Measurements from ENCODE around the gene ETS1.

The ETS1 gene

DNA sequence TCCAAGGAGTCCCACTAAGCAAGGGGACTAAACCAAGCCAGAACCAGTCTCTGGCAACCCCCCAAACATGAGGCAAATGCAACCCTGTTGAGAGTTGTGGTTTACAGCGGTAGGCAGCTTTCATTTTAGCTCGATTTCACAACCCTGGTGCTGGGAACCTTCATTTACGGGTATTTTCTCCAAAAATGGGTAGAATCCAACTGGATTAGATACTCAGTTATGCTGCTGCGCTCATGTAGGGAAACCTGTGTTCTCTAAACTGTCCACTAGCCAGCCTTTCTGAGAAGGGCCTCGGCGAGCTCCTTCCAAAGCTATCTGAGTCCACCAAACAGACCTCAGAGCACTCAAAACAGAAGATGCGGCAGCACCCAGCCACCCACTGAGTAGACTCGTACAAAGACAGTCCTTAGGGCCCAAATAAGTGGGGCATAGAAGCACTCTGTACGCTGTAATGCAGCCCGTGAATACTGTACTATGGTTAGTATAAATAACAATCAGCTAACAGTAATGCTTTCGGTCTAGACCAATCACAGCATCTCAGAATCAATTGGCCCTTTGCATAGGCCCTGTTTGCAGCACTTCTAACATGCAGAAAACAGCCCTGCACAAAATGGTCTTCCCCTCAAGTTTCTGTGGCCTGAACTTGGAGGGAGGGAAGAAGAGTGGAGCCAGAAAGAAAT lies 104.7 kb downstream of the ETS1 start:
- DNase-seq (ENCODE audit: low read depth in 2 of 2), result no peak

DNA sequence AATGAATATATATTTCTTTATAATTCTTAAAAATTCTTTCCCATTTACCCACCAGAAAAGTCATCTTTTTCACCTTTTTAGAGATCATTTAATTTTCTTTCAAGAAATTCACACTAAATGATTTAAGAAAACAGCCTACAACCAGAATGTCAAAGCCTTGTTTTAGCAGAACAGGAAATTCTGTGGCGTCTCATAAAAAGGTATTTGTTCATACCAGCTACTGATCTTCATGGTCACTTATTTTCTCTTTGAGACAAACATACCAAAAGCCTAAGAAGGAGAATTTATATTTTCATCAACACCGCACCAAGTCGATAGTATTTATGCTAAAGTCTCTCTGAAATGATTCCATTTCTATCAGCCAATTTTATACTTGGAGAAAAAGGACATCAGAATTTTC lies 105.3 kb downstream of the ETS1 start:
- no peak for DNase-seq (ENCODE audit: low read depth in 2 of 2)

- DNase-seq (ENCODE audit: low read depth in 2 of 2), result no peak
Observed at GRCh38 chr11:128481135-128481534, 106.2 kb downstream of the ETS1 start.

GRCh38 chr11:128480665-128481064 lies 106.7 kb downstream of the ETS1 start:
- no peak for DNase-seq (ENCODE audit: low read depth in 2 of 2)

DNA sequence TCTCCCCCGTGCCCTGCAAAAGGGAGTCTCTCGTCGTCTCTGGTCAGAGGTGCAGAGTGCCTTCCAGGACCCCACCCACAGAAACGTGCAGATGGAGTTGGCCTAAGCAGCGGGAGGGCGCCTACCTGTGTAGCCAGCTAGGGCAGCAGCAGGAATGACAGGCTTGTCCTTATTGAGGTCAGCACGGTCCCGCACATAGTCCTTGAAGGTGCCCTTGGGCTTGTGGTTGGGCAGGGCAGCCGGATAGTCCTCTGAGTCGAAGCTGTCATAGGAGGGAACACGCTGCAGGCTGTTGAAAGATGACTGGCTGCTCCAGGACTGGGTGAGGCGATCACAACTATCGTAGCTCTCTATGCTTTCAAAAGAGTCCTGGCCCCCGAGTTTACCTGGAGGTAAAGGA lies 107.3 kb downstream of the ETS1 start:
- no peak for DNase-seq (ENCODE audit: low read depth in 2 of 2)

DNA sequence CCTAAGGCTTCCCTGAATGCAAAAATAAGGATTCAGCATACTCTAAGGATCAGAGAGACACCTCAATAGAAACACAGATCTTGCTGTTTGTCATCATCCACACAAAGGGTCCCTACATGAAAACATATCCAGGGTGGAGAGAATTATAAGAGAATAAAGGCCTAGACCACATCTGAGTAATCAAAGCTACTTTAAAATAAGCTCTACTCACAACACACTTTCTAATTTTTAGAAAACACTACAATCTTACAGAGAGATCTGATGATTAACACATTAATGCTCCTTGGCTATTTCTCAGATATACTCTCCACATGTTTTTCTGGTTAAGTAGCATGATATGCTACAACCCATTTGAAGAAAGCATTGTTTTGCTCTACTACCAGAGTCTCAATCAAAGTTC lies 108.2 kb downstream of the ETS1 start:
- DNase-seq (ENCODE audit: low read depth in 2 of 2), result no peak

- no peak for DNase-seq (ENCODE audit: low read depth in 2 of 2)
Observed at GRCh38 chr11:128478305-128478704, 109.1 kb downstream of the ETS1 start.

GRCh38 chr11:128477811-128478210 lies 109.5 kb downstream of the ETS1 start:
- DNase-seq (ENCODE audit: low read depth in 2 of 2), result no peak

DNA sequence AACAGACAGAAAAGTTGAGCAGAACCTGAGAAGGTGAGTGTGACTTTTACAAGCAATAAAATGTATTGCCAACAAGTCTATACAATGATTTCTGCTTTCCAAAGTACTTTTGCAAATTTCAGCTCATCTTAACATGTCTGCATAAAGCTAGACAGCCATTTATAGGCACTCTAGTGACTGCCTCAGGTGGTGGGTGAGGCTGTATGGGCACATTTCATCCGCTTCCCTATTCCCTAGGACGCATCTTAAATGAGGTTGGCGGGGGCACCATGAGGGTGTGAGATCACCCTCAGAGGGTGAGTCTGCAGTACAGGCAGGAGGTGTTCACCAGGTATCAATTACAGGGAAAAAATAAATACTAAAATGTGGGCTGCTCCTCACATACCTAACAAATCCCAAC lies 110.1 kb downstream of the ETS1 start:
- no peak for DNase-seq (ENCODE audit: low read depth in 2 of 2)

GRCh38 chr11:128476729-128477128 lies 110.6 kb downstream of the ETS1 start:
- DNase-seq (ENCODE audit: low read depth in 2 of 2), result no peak

DNA sequence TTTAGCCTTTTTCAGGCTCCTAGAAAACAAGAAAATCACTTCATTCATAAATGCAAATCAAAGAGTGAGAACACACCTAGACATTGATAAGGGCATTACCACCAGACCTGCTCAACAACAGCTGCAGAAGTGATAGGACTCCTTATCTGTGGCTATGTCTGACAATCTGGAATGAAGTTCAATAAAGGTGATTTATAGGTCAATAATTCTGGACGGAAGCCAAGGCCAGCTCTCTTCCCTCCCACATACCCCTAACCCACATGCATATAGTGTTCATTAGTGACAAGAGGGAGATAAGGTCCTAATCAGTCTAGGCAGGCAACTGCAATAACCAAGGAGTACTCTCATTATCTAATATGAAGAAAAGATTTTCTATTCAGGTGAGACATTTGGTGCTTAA lies 111.3 kb downstream of the ETS1 start:
- no peak for DNase-seq (ENCODE audit: low read depth in 2 of 2)

GRCh38 chr11:128474036-128474874 lies 113.1 kb downstream of the ETS1 start:
- DNase-seq (ENCODE audit: low read depth in 2 of 2), result no peak

GRCh38 chr11:128473636-128474035 lies 113.7 kb downstream of the ETS1 start:
- no peak for DNase-seq (ENCODE audit: low read depth in 2 of 2)

- DNase-seq (ENCODE audit: low read depth in 2 of 2), result no peak
Observed at GRCh38 chr11:128472128-128473089, 114.9 kb downstream of the ETS1 start.

DNA sequence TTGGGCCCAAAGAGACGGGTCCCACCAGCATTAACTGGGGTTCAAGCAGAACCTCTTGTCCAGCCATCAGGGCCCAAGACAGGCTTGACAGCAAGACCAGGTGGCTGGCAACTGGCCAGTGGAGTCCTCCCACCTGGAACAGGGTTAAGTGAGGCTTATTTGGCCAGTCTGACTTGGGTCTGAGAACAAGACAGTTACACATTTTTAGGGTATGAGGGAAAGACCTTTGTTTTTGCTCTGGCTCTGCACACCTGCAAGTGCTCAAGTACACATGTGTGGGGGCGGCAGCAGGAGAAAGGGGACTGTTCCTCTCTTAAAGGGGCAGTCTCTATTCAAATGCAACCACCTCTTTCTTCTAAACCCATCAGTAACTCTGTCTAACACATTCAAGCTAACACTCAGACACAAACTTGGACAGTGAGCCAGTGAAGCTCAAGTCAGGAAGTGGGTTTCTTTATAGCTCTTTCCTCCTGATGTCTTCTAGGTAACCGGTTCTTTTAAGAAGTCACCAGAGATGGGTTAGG lies 116.2 kb downstream of the ETS1 start:
- DNase-seq (ENCODE audit: low read depth in 2 of 2), result no peak

GRCh38 chr11:128470081-128470480 lies 117.3 kb downstream of the ETS1 start:
- no peak for DNase-seq (ENCODE audit: low read depth in 2 of 2)

- no peak for DNase-seq (ENCODE audit: low read depth in 2 of 2)
Observed at GRCh38 chr11:128469220-128469619, 118.1 kb downstream of the ETS1 start.

GRCh38 chr11:128468111-128468510 lies 119.2 kb downstream of the ETS1 start:
- DNase-seq (ENCODE audit: low read depth in 2 of 2), result no peak

DNA sequence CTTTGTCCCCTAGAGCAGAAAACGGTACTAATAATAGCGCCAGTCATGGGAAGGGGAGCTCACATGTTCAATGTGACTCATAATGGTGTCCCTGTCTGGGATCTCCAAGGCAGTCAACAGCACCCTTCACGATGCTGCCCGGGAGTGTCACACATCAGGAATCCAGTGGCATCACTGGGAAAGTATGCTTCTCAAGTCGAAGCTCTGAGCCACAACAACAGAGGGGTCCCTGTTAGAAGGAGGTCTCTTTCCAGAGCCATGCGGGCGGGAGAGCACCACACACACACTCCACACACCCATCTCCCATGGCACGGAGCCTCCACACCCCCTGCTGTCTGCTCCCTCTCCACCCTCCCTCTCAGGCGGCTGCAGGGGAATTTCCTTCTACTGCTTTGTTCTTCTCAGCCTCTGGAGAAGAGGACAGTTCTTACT lies 119.7 kb downstream of the ETS1 start:
- no peak for DNase-seq (ENCODE audit: low read depth in 2 of 2)

GRCh38 chr11:128467041-128467440 lies 120.3 kb downstream of the ETS1 start:
- no peak for DNase-seq (ENCODE audit: low read depth in 2 of 2)

- no peak for DNase-seq (ENCODE audit: low read depth in 2 of 2)
Observed at GRCh38 chr11:128465946-128466705, 121.2 kb downstream of the ETS1 start.
